Nephron progenitor cell (in vitro differentiated cells): Measurements from ENCODE around the gene FRMD4B.
A peak's percentile ranks its signal among the peaks of the same experiment; 100 is the strongest.

Source experiments
- DNase-seq: peaks from one replicate; pipeline ENCODE4 v3.0.0; 2021
- H3K27ac Mint-ChIP-seq: 2 replicates; pipeline ENCODE4 v1.8.0; 2021; ENCODE audit warnings: mild to moderate bottlenecking, moderate library complexity, mixed read lengths
- H3K27me3 Mint-ChIP-seq: 2 replicates; pipeline ENCODE4 v1.8.0; 2021; ENCODE audit warnings: mild to moderate bottlenecking, low read depth, mixed read lengths; ENCODE audit not compliant: poor library complexity
- H3K36me3 Mint-ChIP-seq: 2 replicates; pipeline ENCODE4 v1.8.0; 2021; ENCODE audit warnings: low read depth, mixed read lengths
- H3K4me1 Mint-ChIP-seq: 2 replicates; pipeline ENCODE4 v1.8.0; 2021; ENCODE audit warnings: mixed read lengths
- H3K4me3 Mint-ChIP-seq: 2 replicates; pipeline ENCODE4 v1.8.0; 2021; ENCODE audit warnings: mild to moderate bottlenecking, moderate library complexity, mixed read lengths
- H3K9me3 Mint-ChIP-seq: 2 replicates; pipeline ENCODE4 v1.8.0; 2021; ENCODE audit warnings: mild to moderate bottlenecking, moderate library complexity, mixed read lengths
- CTCF ChIP-seq: fragments of 200-600 bp; sonication (generic); IDR thresholded peaks from 2 replicates; pipeline ENCODE4 v1.5.0; 2021; ENCODE audit warnings: antibody characterized with exemption

The FRMD4B gene

DNA sequence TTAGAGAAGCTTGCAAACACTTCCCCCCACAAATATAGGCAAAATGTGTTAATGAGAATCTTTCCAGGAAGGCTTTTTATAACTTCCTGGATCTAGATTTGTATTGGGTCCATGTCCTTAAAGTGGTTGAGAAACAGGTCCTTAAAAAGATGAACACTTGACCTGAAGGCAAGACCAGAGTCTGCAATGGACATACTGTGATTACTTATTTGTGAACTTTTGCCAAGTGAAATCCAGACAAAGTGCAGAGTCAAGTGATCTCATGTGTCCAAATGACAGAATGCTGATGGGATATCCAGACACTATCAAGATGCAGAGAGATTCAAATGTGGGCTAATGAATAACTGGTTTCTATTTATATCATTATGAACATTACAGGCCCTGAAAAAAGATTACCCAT is 43.8 kb downstream of the FRMD4B start:
- TF ChIP-seq CTCF: no peak
- no peaks in the 10 kb centered on the region for H3K4me1 Mint-ChIP-seq
- no peak overlapping the region for H3K4me3 Mint-ChIP-seq
- H3K36me3 Mint-ChIP-seq: no peaks in the 10 kb centered on the region
- DNase-seq: no peak
- H3K27ac Mint-ChIP-seq: no peak overlapping the region
- peaks cover 13% of the 10 kb centered on the region for H3K27me3 Mint-ChIP-seq
- peaks cover 36% of the 10 kb centered on the region for H3K9me3 Mint-ChIP-seq

- no peak for DNase-seq
- TF ChIP-seq CTCF: no peak
Observed at GRCh38 chr3:69339760-69340159, 46.1 kb downstream of the FRMD4B start.

DNA sequence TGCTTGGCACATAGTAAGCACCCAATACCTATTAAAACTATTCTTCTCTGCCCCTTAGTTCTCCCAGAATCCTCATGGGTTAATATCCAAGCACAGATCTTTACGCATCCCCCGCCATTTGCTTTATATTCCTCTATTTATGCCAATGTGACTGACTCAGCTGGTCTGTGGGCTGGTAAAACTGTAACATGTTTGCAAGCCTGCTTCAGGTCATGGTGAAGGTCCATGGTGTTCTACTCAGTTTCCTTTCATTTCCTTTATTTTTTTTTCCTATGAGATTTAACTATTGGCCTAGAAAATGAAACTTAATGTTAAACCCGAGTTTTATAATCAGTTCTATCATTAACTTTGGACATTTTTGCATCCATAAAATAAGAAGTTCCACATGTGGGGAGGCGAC is 47.0 kb downstream of the FRMD4B start:
- peaks cover 31% of the 10 kb centered on the region for H3K9me3 Mint-ChIP-seq
- H3K4me1 Mint-ChIP-seq: no peaks in the 10 kb centered on the region
- peaks cover 4% of the 10 kb centered on the region for H3K27me3 Mint-ChIP-seq
- H3K36me3 Mint-ChIP-seq: no peaks in the 10 kb centered on the region
- H3K4me3 Mint-ChIP-seq: no peak overlapping the region
- DNase-seq: no peak
- H3K27ac Mint-ChIP-seq: no peak overlapping the region
- no peak for TF ChIP-seq CTCF

More at GRCh38 chr3:69339760-69340159, 46.1 kb downstream of the FRMD4B start:
- H3K4me1 Mint-ChIP-seq: no peaks in the 10 kb centered on the region
- no peak overlapping the region for H3K27ac Mint-ChIP-seq
- H3K9me3 Mint-ChIP-seq: peaks cover 36% of the 10 kb centered on the region
- H3K27me3 Mint-ChIP-seq: peaks cover 8% of the 10 kb centered on the region
- no peak overlapping the region for H3K4me3 Mint-ChIP-seq
- H3K36me3 Mint-ChIP-seq: no peaks in the 10 kb centered on the region

- TF ChIP-seq CTCF: no peak
- no peaks in the 10 kb centered on the region for H3K36me3 Mint-ChIP-seq
- no peak for DNase-seq
- H3K4me3 Mint-ChIP-seq: no peak overlapping the region
- H3K9me3 Mint-ChIP-seq: peaks cover 19% of the 10 kb centered on the region
- peaks cover 5% of the 10 kb centered on the region for H3K27me3 Mint-ChIP-seq
- no peak overlapping the region for H3K27ac Mint-ChIP-seq
- no peaks in the 10 kb centered on the region for H3K4me1 Mint-ChIP-seq
Observed at GRCh38 chr3:69332934-69333333, 53.0 kb downstream of the FRMD4B start.

GRCh38 chr3:69330891-69331400 is 54.9 kb downstream of the FRMD4B start:
- TF ChIP-seq CTCF: no peak
- Mint-ChIP-seq H3K36me3 (no peaks in the 10 kb centered on the region), H3K4me1 (no peaks in the 10 kb centered on the region), H3K4me3 (no peak overlapping the region), H3K27me3 (peaks cover 5% of the 10 kb centered on the region), H3K27ac (peak overlapping the region; percentile 15), H3K9me3 (peaks cover 6% of the 10 kb centered on the region)
- no peak for DNase-seq

DNA sequence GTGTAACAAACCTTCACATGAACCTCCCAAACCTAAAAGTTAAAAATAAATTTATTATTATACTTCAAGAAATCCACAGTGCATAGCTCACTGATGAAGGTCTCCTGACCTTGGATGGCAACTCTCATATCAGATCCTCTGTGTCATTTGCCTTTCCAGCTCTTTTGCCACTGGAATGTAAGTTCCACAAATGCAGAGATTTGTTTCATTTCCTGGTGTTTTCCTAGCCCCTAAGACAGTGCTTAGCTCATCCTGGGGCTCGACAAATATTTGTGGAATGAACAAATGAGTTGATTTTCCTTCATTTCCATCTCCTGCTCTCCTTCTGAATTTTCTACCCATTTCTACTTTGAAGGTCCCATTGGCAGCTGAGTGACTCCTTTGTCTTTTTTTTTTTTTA is 56.0 kb downstream of the FRMD4B start:
- Mint-ChIP-seq H3K4me3 (no peak overlapping the region), H3K27ac (no peak overlapping the region)

More for the DNA sequence above, 56.0 kb downstream of the FRMD4B start:
- H3K4me1 Mint-ChIP-seq: no peaks in the 10 kb centered on the region
- H3K36me3 Mint-ChIP-seq: no peaks in the 10 kb centered on the region
- H3K27me3 Mint-ChIP-seq: peaks cover 6% of the 10 kb centered on the region
- H3K9me3 Mint-ChIP-seq: peaks cover 4% of the 10 kb centered on the region
- DNase-seq: no peak
- TF ChIP-seq CTCF: no peak
